HG03354 (cell line): ENCODE data around the gene AGMO.

Experiments used
- ATAC-seq: cut with Tn5 transposase; IDR thresholded peaks from one replicate; pipeline ENCODE4 v1.9.1; 2021; ENCODE audit warnings: mild to moderate bottlenecking; ENCODE audit not compliant: unreplicated experiment, poor library complexity, severe bottlenecking

The AGMO gene

DNA sequence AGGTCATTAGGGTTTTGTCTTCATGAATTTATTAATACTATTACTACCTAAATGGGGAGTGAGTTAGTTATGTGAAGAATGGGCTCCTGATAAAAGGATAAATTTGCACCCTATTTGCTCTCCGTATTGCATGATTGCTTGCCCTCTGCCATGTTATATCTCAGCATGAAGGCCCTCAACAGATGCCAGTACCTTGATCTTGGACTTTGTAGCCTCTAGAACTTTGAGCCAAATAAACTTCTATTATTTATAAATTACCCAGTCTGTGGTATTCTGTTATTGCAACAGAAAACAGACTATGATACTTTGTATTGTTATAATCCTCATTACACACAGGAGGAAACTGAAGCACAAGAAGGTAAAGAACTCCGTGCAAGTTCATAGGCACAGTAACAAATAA lies 150.8 kb downstream of the AGMO start:
- no peak for ATAC-seq

- ATAC-seq, result no peak
These were observed 153.9 kb downstream of the AGMO start for GRCh38 chr7:15407910-15408309.

- no peak for ATAC-seq
These were observed 158.1 kb downstream of the AGMO start for GRCh38 chr7:15403751-15404150.

DNA sequence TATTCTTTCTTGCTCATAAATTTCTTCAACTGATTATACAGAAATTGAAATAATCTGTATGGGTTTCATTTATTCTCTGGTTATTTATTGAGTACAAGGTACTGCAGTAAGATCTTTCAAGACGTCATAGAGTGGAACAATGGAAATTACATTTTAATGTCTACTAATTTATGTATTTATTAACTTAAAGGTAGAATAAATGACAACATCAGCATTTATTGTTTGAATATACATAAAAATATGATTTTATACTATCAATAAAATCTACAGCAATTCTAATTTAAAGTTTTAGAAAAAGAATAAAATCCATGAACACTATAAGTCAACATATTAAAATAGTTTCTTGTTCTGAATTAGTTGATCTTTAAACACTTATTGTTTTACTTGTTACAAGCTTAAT lies 158.5 kb downstream of the AGMO start:
- ATAC-seq, result no peak

DNA sequence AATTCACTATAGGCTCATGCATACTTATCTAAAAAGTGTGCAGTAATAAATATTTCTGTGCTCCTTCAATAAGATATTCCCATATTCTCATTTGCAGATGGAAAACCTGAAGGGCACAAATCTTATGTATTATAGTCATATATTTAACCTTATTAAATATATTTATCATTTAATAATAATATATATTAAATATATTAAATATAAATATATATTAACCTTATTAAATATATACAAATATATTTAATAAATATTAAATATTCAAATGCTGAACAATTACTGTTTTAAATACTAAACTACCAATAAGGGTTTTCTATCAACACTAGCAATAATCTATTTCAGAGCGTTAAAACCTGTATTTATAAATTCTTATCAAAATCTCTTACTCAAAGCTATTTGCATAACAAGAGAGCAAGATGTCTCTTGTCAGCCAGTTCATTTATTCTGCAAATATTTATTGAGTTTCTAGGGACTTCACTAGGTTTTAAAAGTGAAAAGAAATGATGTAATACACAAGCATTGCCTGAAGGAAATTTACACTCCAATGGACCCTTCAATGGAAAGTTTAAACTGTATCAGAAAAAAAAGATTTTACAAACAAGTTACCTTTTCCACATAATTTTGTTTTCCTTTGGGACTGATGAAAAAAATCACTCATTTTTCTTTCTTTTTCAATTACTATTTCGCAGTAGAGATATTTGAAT lies 159.2 kb downstream of the AGMO start:
- no peak for ATAC-seq

GRCh38 chr7:15400440-15400839 lies 161.4 kb downstream of the AGMO start:
- no peak for ATAC-seq

DNA sequence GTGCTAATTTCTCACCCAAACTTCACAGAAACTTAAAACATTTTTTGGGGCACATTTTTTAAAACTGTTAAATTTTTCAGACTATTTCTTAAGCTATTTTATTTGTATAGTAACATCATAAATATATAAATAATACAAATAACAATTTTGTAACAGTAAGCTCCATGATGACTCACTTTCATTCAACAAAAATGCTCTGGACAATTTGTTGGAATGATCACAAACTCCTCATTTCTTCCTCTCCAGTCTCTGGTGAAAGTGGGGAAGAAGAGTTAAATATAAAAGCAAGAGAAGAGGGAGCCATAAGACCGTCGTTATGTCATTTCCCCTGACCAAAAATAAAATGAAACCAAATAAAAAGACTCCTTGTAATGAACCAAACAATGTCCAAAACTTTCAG lies 162.4 kb downstream of the AGMO start:
- ATAC-seq, result no peak

GRCh38 chr7:15397922-15398760 lies 163.7 kb downstream of the AGMO start:
- no peak for ATAC-seq

- ATAC-seq, result no peak
These were observed 164.7 kb downstream of the AGMO start for GRCh38 chr7:15397159-15397550.

- ATAC-seq, result no peak
These were observed 165.3 kb downstream of the AGMO start for GRCh38 chr7:15396210-15397158.

DNA sequence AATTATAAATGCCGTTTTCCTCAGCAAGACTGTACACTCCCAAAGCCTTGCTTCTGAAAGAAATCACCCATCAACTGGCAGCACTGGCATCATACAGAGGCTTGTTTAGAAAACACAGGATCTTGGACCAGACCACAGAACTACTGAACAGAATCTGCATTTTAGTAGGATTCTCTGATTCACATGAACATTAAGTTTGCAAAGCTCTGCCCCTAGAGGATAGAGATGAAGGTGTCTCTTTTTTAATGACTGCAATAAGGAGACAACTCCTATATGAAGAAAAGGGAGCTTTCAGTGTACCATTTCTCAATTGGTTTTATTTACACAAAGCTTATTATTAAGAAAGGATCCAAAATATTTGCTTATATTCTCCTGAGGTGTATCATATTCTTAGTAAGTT lies 172.7 kb downstream of the AGMO start:
- no peak for ATAC-seq

DNA sequence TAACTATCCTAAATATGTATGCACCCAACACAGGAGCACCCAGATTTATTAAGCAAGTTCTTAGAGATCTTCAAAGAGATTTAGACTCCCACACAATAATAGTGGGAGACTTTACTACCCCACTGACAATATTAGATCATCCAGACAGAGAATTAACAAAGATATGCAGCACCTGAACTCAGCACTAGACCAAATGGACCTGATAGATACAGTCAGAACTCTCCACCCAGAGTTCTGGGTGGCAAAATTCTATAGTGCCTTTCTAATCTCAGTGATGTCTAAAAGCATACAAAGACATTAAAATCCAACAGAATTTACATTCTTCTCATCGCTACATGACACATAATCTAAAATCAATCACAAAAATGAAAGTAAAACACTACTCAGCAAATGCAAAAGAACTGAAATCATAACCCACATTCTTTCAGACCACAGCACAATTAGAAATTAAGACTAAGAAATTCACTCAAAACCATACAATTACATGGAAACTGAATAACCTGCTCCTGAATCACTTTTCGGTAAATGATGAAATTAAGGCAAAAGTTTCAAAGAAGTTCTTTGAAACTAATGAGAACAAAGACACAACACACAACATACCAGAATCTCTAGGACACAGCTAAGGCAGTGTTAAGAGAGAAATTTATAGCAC lies 183.2 kb downstream of the AGMO start:
- no peak for ATAC-seq

GRCh38 chr7:15376600-15376999 lies 185.2 kb downstream of the AGMO start:
- no peak for ATAC-seq

GRCh38 chr7:15370441-15370840 lies 191.4 kb downstream of the AGMO start:
- no peak for ATAC-seq

DNA sequence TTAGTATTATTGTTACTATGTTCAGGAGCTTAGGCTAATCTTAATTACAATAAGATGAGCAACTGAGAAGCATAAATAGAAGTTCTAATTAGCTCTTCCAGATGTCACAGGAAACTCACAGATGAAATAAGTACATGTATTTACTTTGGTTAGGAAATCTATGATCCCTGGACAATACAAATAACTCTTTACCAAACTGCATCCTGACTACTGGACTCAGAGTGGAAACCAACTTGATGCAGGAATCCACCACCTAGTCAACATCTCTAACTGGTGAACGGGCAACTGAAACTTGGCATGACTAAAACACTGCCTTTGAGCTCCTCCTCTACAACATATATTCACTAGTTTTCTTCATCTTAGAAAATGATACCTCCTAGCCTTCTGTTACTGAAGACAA lies 193.2 kb downstream of the AGMO start:
- no peak for ATAC-seq

GRCh38 chr7:15367897-15368296 lies 193.9 kb downstream of the AGMO start:
- no peak for ATAC-seq

GRCh38 chr7:15358112-15358511 lies 203.7 kb downstream of the AGMO start:
- no peak for ATAC-seq

DNA sequence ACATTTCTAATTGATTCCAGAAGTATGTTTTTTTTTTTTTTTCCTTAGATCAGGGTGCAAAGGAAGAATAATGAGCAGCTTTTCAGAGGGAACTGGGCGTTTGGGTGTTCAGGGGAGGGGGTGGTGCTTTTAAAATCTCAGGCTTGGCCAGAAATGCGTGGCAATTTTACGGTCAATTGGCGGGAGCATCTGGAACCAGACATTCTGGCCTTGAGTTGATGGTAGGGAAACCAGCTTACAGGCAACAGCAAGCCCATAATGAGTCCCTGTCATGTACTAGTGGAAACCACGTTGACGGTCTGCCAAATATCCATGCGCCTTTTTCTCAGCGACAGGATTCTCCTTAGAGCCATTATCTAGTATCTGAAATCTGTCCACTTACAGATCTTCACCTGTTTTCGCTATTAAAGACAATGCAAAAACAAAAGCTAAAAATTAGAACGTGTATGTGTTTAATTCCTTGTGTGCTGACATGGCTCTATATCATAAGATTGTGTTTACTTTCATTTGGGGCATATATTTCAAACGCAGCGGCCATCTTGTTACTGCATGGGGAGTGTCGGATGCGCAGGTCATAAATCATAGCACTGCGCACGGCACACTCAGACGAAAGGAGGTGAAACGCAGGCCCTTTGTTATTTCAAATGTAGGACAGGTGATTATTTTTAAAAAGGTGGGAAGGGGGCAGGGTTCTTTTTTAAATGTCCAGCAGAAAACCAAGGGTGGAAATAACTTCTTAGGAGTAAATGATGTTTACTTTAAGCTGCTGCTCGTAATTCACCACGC lies 209.2 kb downstream of the AGMO start:
- ATAC-seq, result no peak

DNA sequence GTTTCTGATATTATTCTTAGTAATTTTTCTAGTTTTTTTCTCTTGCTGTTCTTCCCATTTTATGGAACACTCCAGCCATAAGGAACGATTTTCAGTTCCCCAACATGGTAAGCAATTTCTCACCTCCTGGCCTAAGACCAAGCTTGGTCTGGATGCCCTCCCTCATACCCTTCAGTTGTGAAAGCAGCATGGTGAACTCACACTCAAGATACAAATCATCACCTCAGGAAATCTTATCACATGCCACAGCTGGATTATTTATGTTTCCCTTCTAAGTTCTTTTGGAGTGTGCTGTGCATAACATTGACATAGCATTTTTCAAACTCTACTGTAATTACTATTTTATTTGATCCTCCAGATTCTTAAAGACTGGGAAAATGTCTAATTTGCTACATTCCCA lies 216.6 kb downstream of the AGMO start:
- ATAC-seq, result no peak
